Keratinocyte (primary cell): Measurements from ENCODE around the gene DOP1A.

Experiments
- CTCF ChIP-seq, 3 experiments: IDR thresholded peaks in 1 of 3; conservative IDR thresholded peaks in 1 of 3; optimal IDR thresholded peaks in 1 of 3; 2 replicates in 2 of 3; 3 replicates in 1 of 3; pipeline versions ENCODE3 to v1.5.1; 2011; ENCODE audit warnings: low read length in 3 of 3, mild to moderate bottlenecking in 3 of 3, moderate library complexity in 2 of 3, control low read depth in 1 of 3, inconsistent platforms in 1 of 3; ENCODE audit not compliant: insufficient read depth in 2 of 3; ENCODE audit errors: extremely low read depth in 1 of 3
- EZH2 ChIP-seq: IDR thresholded peaks from one replicate; pipeline ENCODE4 v1.6.1; 2012; ENCODE audit warnings: inconsistent platforms, mild to moderate bottlenecking, low read length, moderate library complexity

DNA sequence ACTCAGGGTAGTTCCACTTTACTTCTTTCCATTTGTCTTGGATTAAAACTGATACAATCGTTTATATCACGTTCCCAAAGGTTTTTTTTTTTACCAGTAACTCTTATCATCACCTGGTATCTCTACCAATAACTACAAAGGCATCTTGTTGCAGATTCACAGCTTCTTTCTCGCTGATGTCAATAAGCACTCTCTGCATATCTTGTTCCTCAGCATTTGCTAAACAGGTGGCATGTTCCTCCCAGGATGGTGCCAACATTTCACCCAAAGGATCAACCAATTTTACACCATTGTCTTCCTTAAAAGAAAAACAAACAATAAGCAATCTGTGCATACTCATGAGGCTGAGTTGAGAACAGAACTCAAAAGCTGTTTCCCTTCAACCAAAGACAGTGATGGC is 121.0 kb downstream of the DOP1A start:
- TF ChIP-seq EZH2 (no peak), CTCF (optimal IDR thresholded peaks at IDR 0.05 in 1 of 3, IDR thresholded peaks at IDR 0.05 in 1 of 3, conservative IDR thresholded peaks at IDR 0.05 in 1 of 3; ENCODE audit: extremely low read depth in 1 of 3, insufficient read depth in 2 of 3, low read length in 3 of 3) (no peak)
